Stimulated activated naive CD8-positive, alpha-beta T cell treated with anti-CD3 and anti-CD28 coated beads, Interleukin-15, amount 100 ng/mL, for 72 hours (primary cell): ENCODE results near the gene SEC61B.

Source experiments
- ATAC-seq: fragments of 150-1000 bp; cut with Tn5 transposase; 2 replicates; pipeline ENCODE4 v1.10.0; 2021; ENCODE audit warnings: mild to moderate bottlenecking, moderate library complexity
- DNase-seq, 2 donors: peaks; one replicate each; pipeline ENCODE4 v3.0.0; 2021 to 2022
- H3K27ac Mint-ChIP-seq, 2 donors: one replicate each; pipeline ENCODE4 v1.8.0; 2022; ENCODE audit warnings: mild to moderate bottlenecking in 2 of 2, mixed read lengths in 2 of 2, moderate library complexity in 2 of 2
- H3K27me3 Mint-ChIP-seq: one replicate; pipeline ENCODE4 v1.8.0; 2022; ENCODE audit warnings: mixed read lengths
- H3K4me1 Mint-ChIP-seq: one replicate; pipeline ENCODE4 v1.8.0; 2022; ENCODE audit warnings: mild to moderate bottlenecking, mixed read lengths
- H3K4me3 Mint-ChIP-seq, 2 donors: one replicate each; pipeline ENCODE4 v1.8.0; 2022; ENCODE audit warnings: mild to moderate bottlenecking in 2 of 2, mixed read lengths in 2 of 2, moderate library complexity in 1 of 2
- H3K9me3 Mint-ChIP-seq, 2 donors: one replicate each; pipeline ENCODE4 v1.8.0; 2022; ENCODE audit warnings: mixed read lengths in 2 of 2

Gene SEC61B

DNA sequence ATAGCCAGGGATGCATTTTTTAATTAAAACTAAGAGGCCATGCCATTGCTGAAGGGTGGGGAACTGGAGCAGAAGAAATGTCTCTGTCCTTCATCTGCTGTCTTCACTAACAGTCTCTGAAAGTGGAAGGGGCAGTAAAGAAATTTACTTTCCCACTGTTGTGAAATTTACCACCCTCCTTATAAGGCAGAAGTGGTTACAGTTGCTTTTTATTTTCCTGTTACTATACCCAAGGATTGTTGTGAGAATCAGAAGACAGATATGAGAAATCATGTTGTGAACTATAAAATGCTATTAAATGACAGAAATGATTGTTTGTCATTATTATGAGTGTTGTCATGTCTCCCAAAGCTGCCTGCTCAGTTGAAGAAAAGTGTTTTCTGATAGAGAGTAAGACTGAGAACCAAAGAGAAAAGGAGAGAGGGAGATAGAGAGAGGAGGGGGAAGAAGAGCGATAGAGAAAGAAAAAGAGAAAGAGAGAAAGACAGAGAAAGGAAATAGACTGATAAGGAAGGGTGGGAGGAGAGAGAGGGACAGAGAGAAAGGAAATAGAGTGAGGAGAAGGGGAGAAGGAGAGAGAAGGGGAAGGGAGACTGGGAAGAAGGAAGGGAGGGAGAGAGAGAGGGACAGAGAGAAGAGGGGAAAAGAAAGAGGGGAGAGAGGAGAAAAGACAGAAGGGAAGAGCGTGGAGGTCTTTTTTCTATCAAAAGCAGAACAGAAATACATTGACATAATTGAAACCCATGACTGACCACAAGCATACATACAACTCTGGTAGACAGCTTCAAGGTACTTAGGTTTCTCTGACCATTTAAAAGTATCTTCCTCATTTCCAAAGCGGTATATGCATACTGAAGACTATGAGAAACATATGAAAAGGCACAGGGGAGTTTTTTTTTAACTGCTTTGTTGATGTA is 22.5 kb downstream of the SEC61B start:
- H3K27me3 Mint-ChIP-seq, result no peaks in the 10 kb centered on the region
- peak overlapping the region; percentile 0 to 55 for H3K4me3 Mint-ChIP-seq
- H3K9me3 Mint-ChIP-seq, result no peaks in the 10 kb centered on the region
- DNase-seq (no peak), ATAC-seq (peak; percentile 56)
- H3K4me1 Mint-ChIP-seq, result peaks cover 28% of the 10 kb centered on the region
- peak overlapping the region; percentile 0 to 73 for H3K27ac Mint-ChIP-seq

DNA sequence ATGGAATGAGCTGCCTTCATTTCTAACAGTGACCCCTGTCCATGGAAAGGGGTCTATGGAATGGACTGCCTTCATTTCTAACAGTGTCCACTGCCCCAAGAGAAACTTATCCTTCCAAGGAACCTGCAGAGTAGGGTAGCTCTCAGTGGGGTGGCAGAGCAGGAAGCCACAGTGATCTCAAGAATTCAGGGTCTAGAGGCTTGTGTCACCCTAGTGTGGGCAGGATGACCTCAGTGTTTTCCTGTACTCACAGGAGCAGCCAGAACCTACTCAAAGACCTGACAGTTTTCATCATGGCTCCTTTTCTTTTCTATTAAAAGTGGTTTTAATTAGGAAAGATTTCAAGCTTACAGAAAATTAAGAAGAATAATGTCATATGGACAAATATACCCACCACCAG is 27.5 kb downstream of the SEC61B start:
- peak overlapping the region in 1 of 2 donors; percentile 81 for H3K27ac Mint-ChIP-seq
- peaks cover 49% of the 10 kb centered on the region for H3K4me1 Mint-ChIP-seq
- no peaks in the 10 kb centered on the region for H3K27me3 Mint-ChIP-seq
- no peaks in the 10 kb centered on the region for H3K9me3 Mint-ChIP-seq
- peak overlapping the region; percentile 44 to 70 for H3K4me3 Mint-ChIP-seq
- peak; percentile 65 for ATAC-seq
- peak in 1 of 2 donors; percentile 50 for DNase-seq

DNA sequence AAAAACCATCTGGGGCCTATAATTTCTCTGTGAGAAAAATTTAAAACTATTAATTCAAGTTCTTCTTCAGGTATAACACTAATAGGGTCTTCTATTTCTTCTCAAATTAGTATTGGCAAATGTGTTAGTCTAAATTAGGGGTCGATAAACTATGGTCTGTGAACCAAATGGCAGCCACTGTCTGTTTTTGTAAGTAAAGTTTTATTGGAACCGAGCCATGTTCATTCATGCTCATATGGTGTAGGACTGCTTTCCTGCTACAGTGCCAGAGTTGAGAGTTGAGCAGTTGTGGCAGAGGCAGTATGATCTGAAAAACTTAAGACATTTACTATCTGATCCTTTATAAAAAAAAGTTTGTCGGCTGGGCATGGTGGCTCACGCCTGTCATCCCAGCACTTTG is 29.1 kb downstream of the SEC61B start:
- no peak for DNase-seq
- Mint-ChIP-seq H3K27me3 (peaks cover 4% of the 10 kb centered on the region), H3K27ac (no peak overlapping the region), H3K4me1 (peaks cover 57% of the 10 kb centered on the region), H3K9me3 (no peaks in the 10 kb centered on the region), H3K4me3 (no peak overlapping the region)
- no peak for ATAC-seq

DNA sequence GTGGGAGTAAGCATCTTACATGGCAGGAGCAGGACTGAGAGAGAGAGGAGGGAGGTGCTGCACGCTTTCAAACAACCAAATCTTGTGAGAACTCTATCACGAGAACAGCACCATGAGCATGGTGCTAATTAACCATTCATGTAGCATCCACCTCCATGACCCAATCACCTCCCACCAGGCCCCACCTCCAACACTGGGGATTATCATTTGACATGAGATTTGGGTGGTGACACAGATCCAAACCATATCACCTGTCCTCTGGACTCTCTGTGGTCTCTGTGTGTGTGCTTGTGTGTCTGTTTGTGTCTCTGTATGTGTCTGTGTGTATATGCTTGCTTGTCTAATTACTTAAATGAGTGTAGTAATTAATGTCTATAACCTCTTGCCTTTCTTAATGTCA is 31.1 kb downstream of the SEC61B start:
- Mint-ChIP-seq H3K27ac (peak overlapping the region; percentile 94 to 96), H3K27me3 (peaks cover 16% of the 10 kb centered on the region), H3K4me1 (peaks cover 62% of the 10 kb centered on the region), H3K9me3 (no peaks in the 10 kb centered on the region), H3K4me3 (peak overlapping the region; percentile 71 to 83)
- DNase-seq (peak; percentile 45 to 56), ATAC-seq (peak; percentile 62)

DNA sequence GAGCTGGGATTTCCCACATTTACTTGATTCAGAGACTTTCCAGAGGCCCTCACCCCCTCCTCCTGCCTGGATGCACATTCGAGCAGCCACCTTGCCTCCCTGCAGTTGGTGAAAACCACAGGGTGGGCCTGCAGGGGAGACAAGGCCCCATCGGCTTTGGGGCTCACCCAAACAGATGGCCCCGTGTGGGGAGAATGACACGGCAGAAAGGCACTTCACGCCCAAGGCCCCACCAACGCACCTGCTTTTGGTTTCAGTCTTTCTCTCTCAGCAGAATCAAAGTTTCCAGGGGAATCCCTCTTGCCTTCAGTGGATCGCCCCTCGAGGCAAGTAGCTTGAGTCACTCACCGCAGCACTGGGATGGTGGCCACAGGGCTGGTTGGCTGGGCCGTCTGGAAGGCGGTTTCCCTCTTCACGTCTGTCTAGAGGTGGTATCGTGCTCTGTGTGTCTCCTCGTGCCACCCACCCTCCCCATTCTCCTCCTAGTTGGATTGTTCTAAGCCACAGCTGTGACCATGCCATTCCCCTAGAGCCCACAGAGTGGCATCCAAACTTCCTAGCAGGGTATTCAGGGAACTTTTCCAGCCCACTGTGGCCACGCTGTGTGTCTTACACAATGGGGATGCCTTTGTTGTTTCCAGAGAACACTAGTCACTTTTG is 31.8 kb downstream of the SEC61B start:
- H3K9me3 Mint-ChIP-seq, result no peaks in the 10 kb centered on the region
- H3K27me3 Mint-ChIP-seq, result peaks cover 16% of the 10 kb centered on the region
- peak overlapping the region; percentile 71 to 83 for H3K4me3 Mint-ChIP-seq
- ATAC-seq, result peak; percentile 94
- peak; percentile 85 to 95 for DNase-seq
- H3K4me1 Mint-ChIP-seq, result peaks cover 61% of the 10 kb centered on the region
- H3K27ac Mint-ChIP-seq, result peak overlapping the region; percentile 94 to 96

DNA sequence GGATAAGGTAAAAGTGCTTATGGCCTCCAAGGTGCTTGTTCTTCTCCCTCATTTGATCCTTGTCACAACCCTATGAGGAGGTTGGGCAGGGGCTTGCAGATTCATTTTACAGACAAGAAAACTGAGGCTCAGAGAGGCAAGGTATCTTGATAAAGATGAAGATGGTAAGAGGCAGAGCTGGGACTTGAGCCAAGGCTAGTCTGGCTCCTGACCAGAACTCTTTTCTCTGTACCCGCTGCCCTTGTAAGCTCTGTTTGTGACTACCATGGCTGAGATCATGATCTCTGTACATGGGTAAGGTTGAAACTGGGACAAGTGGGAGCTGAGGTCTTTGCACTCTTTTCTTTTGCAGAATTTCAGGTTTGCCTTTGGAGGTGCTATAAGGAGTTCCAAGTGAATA is 33.6 kb downstream of the SEC61B start:
- no peak for DNase-seq
- no peak for ATAC-seq
- peaks cover 16% of the 10 kb centered on the region for H3K27me3 Mint-ChIP-seq
- H3K4me3 Mint-ChIP-seq, result no peak overlapping the region
- no peaks in the 10 kb centered on the region for H3K9me3 Mint-ChIP-seq
- H3K27ac Mint-ChIP-seq, result no peak overlapping the region
- peaks cover 65% of the 10 kb centered on the region for H3K4me1 Mint-ChIP-seq

DNA sequence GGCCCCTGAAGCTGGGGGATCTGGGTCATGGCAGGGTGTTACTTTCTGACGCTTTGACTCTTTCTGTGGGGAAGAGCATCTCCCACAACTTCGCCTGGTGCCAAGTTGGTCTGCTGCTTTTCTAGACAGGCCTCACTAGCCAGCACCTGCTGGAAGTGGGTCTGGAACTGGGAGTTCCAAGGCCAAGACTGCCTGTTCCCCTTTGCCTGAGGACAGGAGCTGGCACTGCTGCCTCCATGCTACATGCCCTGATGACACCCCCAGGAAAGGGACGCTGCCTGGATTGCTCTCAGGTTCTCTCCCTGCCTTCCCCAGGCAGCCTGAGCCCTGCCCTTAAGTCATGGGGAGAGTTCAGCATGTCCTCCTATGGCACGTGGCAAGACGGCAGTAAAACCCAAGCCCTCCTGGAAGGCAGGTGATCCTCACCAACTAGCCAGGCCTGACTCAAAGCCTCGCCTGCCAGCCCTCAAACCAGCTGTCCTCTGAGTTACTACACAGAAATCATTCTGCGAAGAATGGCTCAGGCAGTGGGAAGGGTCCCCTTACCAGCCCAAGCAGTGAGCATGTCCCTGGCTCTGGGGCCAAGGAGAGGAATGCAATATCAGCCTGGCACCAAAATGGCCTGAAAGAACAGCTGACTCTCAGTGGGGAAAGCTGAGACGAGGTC is 35.8 kb downstream of the SEC61B start:
- Mint-ChIP-seq H3K27me3 (peaks cover 16% of the 10 kb centered on the region), H3K9me3 (no peaks in the 10 kb centered on the region), H3K27ac (no peak overlapping the region), H3K4me3 (no peak overlapping the region), H3K4me1 (peaks cover 54% of the 10 kb centered on the region)
- DNase-seq, result no peak
- no peak for ATAC-seq

DNA sequence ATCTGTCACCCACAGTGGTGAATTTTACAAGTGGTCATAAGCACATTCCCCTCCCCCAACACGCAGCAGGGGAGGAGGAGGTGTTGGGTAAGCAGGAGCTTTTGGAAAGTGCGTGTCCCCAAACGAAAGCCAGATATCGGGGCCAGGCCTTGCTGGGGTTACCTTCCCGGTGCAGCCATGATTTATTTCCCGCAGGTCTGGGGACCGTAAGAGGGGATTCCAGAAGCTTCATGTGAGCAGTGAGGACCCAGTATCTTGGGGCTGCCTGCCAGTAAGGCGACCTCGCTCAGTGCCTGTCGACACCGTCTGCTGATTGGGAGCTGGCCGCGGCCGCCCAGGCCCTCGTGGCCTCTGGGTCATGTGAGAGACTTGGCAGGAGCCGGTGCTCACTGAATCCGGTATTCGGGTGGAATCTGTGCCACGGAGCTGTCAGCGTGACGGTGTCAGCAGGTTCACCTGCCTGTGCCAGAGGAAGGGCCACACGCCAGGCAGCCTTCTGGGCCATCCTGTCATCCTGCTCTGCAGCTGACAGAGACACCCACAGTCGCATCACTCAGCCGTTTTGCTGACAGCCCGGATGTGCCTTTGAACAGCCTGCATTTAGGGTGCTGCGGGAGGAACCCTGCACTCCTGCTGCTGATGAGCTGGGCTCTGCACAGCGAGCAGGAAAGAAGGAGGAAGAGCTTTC is 37.3 kb downstream of the SEC61B start:
- DNase-seq, result peak in 1 of 2 donors; percentile 40
- Mint-ChIP-seq H3K4me3 (peak overlapping the region; percentile 67 to 71), H3K9me3 (no peaks in the 10 kb centered on the region), H3K27me3 (peaks cover 16% of the 10 kb centered on the region), H3K27ac (peak overlapping the region; percentile 7 to 52), H3K4me1 (peaks cover 53% of the 10 kb centered on the region)
- ATAC-seq, result peak; percentile 86

DNA sequence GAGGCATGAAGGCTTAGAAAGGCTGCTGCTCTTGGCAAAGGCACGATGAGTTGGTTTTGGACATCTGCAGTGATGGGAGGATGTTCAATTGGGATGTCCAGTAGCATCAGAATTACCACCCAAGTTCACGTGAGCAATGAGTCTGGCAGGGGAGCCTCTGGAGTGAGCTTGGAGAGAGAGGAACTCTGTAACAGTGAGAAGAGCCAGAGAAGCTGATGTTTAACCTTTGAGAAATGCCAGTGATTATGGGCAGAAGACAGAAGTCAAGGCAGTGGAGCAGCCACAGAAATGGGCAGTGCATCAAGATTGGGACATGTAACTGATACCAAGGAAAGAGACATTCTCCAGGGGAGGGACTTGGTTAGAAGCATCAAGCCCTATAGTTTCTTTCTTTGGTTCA is 39.8 kb downstream of the SEC61B start:
- Mint-ChIP-seq H3K9me3 (no peaks in the 10 kb centered on the region), H3K27me3 (peaks cover 14% of the 10 kb centered on the region), H3K4me1 (peaks cover 51% of the 10 kb centered on the region), H3K27ac (no peak overlapping the region), H3K4me3 (no peak overlapping the region)
- DNase-seq, result no peak
- no peak for ATAC-seq

DNA sequence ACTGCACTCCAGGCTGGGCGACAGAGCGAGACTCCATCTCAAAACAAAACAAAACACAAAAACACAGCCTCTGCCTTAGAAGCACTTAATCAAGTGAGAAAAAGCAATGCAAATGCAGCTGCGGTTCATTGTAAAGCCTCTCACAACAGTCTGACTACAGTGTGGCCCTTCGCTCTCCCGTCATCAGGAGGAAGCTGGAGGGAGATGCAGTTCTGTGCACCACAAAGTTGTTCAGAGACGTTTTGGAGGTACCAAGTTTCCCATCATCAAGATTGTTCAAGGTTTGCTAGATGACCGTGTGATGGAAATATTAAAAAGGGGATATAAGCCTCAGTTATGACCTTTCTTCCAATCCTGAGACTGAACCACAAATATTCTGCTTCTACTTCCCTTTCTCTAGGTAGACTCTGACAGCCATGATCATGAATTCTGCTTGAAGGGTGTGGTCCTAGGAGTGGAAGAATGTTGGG is 40.9 kb downstream of the SEC61B start:
- peaks cover 55% of the 10 kb centered on the region for H3K4me1 Mint-ChIP-seq
- no peak overlapping the region for H3K4me3 Mint-ChIP-seq
- H3K9me3 Mint-ChIP-seq, result no peaks in the 10 kb centered on the region
- ATAC-seq, result no peak
- DNase-seq, result no peak
- H3K27me3 Mint-ChIP-seq, result peaks cover 7% of the 10 kb centered on the region
- no peak overlapping the region for H3K27ac Mint-ChIP-seq

DNA sequence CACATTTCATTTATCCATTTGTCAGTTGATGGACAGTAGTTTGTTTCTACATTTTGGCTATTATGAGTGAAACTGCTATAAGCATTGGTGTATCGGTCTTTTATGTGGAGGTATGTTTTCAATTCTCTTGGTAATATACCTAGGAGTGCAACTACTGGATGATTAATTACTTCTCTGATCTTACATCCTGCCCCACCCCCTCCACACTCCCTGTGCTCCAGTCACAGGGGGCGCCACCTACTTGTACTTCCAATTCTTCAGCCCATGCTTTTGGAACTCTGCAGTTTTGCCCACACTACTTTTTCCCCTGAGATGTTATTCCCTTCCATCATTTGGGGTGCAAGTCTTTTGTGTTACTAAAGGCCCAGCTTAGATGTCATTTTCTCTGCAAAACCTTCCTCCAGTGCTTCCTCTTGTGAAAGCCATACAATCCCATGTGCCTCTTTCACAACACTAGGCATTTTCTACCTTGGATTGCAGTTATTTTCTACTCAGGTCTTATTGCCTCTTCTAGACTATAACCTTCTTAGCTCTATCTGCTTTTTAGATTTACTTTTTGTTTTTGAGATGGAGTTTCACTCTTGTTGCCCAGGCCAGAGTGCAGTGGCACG is 42.1 kb downstream of the SEC61B start:
- Mint-ChIP-seq H3K9me3 (no peaks in the 10 kb centered on the region), H3K4me1 (peaks cover 48% of the 10 kb centered on the region), H3K27me3 (peaks cover 7% of the 10 kb centered on the region), H3K4me3 (no peak overlapping the region), H3K27ac (no peak overlapping the region)
- no peak for DNase-seq
- ATAC-seq, result no peak

DNA sequence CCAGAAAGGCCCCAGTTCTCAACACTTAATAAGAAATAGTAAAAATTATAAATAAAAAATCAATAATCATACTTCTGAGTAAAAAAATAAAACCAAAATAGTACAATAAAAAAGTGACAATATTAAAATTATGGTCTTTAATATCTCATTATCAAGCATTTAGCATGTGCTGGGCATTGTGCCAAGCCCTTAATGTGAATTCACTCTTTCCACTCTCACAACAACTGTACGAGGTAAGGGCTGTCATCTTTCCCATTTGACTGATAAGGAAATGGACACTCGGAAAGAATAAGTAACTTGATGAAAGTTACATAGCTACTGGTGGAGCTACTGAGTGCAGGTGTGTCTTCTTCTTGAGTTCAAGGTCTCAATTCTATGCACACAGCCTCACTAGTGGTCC is 43.6 kb downstream of the SEC61B start:
- Mint-ChIP-seq H3K9me3 (no peaks in the 10 kb centered on the region), H3K27ac (no peak overlapping the region), H3K4me3 (no peak overlapping the region), H3K4me1 (peaks cover 37% of the 10 kb centered on the region), H3K27me3 (peaks cover 7% of the 10 kb centered on the region)
- DNase-seq, result no peak
- ATAC-seq, result no peak

DNA sequence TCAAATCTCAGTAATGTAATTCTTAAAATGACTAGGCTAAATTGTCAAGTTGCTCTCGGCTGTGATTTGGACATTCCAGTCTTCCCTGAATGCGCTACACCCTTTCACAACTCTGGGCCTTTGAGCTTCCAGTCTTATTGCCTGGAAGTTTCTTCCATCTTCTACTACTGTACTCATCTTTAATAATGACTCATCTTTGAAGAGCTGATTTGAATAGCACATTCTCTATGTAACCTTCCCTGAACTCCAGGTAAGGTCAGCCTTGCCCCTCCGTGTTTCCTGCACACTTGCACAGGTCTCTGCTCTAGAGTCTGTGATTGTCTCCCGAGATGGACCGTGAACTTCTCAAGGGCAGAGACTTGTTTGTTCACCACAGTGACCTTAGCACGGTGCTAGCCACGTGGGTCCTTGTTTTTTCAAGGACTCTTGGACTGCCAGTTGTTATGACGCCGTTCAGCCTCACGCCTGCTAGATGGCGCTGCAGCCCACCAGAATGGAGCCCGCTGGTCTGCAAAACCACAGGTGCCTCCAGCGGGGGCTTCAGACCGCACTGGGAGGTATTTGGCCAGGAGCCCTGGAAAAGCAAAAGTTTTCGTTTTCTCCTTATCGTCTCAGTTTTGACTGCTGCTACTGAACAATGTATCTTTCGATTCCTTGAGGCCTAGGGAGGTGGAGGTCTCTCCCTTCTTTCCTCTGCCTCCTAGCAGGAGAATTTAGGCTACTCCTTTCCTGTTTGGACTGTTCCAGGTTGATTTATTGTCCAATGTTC is 44.4 kb downstream of the SEC61B start:
- ATAC-seq (peak; percentile 84), DNase-seq (peak; percentile 62 to 68)
- Mint-ChIP-seq H3K4me1 (peaks cover 37% of the 10 kb centered on the region), H3K9me3 (no peaks in the 10 kb centered on the region), H3K4me3 (peak overlapping the region; percentile 63 to 75), H3K27me3 (peaks cover 7% of the 10 kb centered on the region), H3K27ac (no peak overlapping the region)

DNA sequence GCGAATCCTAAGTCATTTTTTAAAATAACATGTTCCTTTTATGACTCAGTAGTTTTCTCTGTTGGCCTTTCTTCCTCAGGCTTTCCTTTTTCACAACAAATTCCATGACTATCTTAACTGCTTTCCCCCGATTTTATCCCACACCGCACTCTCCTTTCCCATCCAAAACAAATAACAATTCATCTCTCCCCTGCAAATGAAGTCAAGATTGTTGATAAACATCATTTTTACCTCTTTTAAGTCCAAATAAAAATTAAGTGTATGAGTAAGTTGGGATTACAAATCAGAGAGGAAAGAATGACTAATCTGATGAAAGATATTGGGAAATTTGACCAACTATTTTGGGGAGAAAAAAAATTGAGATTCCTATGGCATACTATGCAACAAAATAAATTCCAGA is 47.3 kb downstream of the SEC61B start:
- Mint-ChIP-seq H3K27me3 (peaks cover 7% of the 10 kb centered on the region), H3K4me3 (no peak overlapping the region), H3K9me3 (no peaks in the 10 kb centered on the region), H3K4me1 (peaks cover 23% of the 10 kb centered on the region), H3K27ac (no peak overlapping the region)
- ATAC-seq (no peak), DNase-seq (no peak)
